Stomach (tissue), 9 donors: Measurements from ENCODE around the gene TENM3. TPM values are rescaled to one million over a fixed set of nuclear protein-coding genes. Genes with fewer than 3 reads are reported as not detected.
A peak's percentile ranks its signal among the peaks of the same experiment; 100 is the strongest.

Experiments used
- DNase-seq, 2 donors: peaks; one replicate each; pipeline versions ENCODE4 v3.0.0 to v3.0.0-alpha.2; 2013 to 2019
- H3K27ac ChIP-seq, 5 donors: fragments of 200-600 bp in 4 of 5; sonication (generic) in 4 of 5; one replicate each; pipeline ENCODE4 v1.5.1; 2013 to 2019; ENCODE audit warnings: mild to moderate bottlenecking in 1 of 5, moderate library complexity in 1 of 5
- H3K27me3 ChIP-seq, 3 donors: fragments of 200-600 bp; sonication (generic); one replicate each; pipeline ENCODE4 v1.5.1; 2017 to 2019; ENCODE audit warnings: mixed run types in 1 of 3
- H3K36me3 ChIP-seq, 4 donors: fragments of 200-600 bp; sonication (generic); 1 replicate in 3 of 4; 2 replicates in 1 of 4; pipeline ENCODE4 v1.5.1; 2016 to 2019
- H3K4me1 ChIP-seq, 4 donors: fragments of 200-600 bp; sonication (generic); one replicate each; pipeline ENCODE4 v1.5.1; 2016 to 2019
- H3K4me3 ChIP-seq, 4 donors: fragments of 200-600 bp; sonication (generic) in 3 of 4; one replicate each; pipeline ENCODE4 v1.5.1; 2016 to 2019; ENCODE audit warnings: mild to moderate bottlenecking in 1 of 4
- H3K9me3 ChIP-seq, 4 donors: fragments of 200-600 bp; sonication (generic); one replicate each; pipeline ENCODE4 v1.5.1; 2016 to 2019
- CTCF ChIP-seq, 7 experiments: fragments of 450-650 bp in 4 of 7; fragments of 200-600 bp in 3 of 7; sonication (generic) in 3 of 7; IDR thresholded peaks; one replicate each; pipeline ENCODE4 v1.5.1; 2016 to 2019; ENCODE audit warnings: antibody characterized with exemption in 7 of 7, control low read depth in 2 of 7, mild to moderate bottlenecking in 1 of 7
- EP300 ChIP-seq: sonication (generic); formaldehyde crosslinking; IDR thresholded peaks from one replicate; pipeline ENCODE4 v1.6.1; 2017; ENCODE audit warnings: antibody characterized with exemption
- POLR2A ChIP-seq, 4 donors: fragments of 450-650 bp; IDR thresholded peaks; one replicate each; pipeline ENCODE4 v1.6.1; 2016; ENCODE audit warnings: antibody characterized with exemption in 4 of 4, control low read depth in 2 of 4, mild to moderate bottlenecking in 1 of 4, moderate library complexity in 1 of 4
- POLR2AphosphoS5 ChIP-seq, 3 donors: sonication (generic); formaldehyde crosslinking; IDR thresholded peaks; one replicate each; pipeline ENCODE4 v1.6.1; 2016; ENCODE audit warnings: antibody characterized with exemption in 3 of 3
- WGBS, 5 donors: extraction: QIAGEN DNeasy Blood & Tissue Kit in 3 of 5; methylation state at CpG; one replicate each; pipeline versions ENCODE4 v1.1.5 to v1.1.7; 2013 to 2018; 5-methylcytosine and 5-hydroxymethylcytosine counted together
- intact Hi-C: fragments of 100-400 bp; cut with DNase I; formaldehyde crosslinking; loops from one replicate; pipeline ENCODE4 v1.15.1; 2023; ENCODE audit warnings: low total_unique reads
- polyA plus RNA-seq, 3 donors: library from polyadenylated mRNA; stranded (reverse); fragments of 200-250 nt; gene quantifications; one replicate each; pipeline ENCODE4 v1.2.3, GENCODE V29; 2013
- total RNA-seq, 5 donors: library from RNA; depleted of rRNA; stranded (reverse); fragments of >200 nt; gene quantifications; one replicate each; pipeline versions ENCODE4 v1.1.0 to v1.2.3, GENCODE V29; 2014 to 2016
- donor health status: healthy with polysubstance abuse.
- donor health status: Bipolar disorder and iron deficiency.
- donor health status: healthy.

TENM3 gene
- total and polyA plus RNA-seq, 8 donors: under 0.01 to 8.3 (median 0.44) TPM

- Histone ChIP-seq H3K4me1 (peaks cover 0 to 13% (median 3%) of the 10 kb centered on the region in 4 donors), H3K4me3 (no peak overlapping the region), H3K27ac (no peak overlapping the region), H3K27me3 (no peaks in the 10 kb centered on the region), H3K36me3 (no peaks in the 10 kb centered on the region), H3K9me3 (no peaks in the 10 kb centered on the region)
- 68 to 80% (median 74%) methylated on average over 8 of the region's 8 CpGs for WGBS, 5 donors
- TF ChIP-seq EP300 (no peak), POLR2AphosphoS5 (IDR thresholded peaks at IDR 0.05) (no peak), CTCF (IDR thresholded peaks at IDR 0.05) (no peak), POLR2A (IDR thresholded peaks at IDR 0.05) (no peak)
- DNase-seq: no peak
- intact Hi-C loops: no loop called here
Measured at GRCh38 chr4:182528819-182529218, 285.6 kb downstream of the TENM3 start.

- H3K27ac ChIP-seq: no peak overlapping the region
- 78 to 89% (median 82%) methylated on average over 8 of the region's 8 CpGs for WGBS, 5 donors
- intact Hi-C loops: no loop called here
Measured at GRCh38 chr4:182530451-182530850, 287.2 kb downstream of the TENM3 start.

GRCh38 chr4:182531555-182532162 lies 288.5 kb downstream of the TENM3 start:
- WGBS, 5 donors: 58 to 72% (median 69%) methylated on average over 8 of the region's 8 CpGs
- no peaks in the 10 kb centered on the region for H3K9me3 ChIP-seq
- H3K4me3 ChIP-seq: no peak overlapping the region
- H3K27me3 ChIP-seq: no peaks in the 10 kb centered on the region
- TF ChIP-seq POLR2A (IDR thresholded peaks at IDR 0.05) (no peak), POLR2AphosphoS5 (IDR thresholded peaks at IDR 0.05) (no peak), EP300 (no peak), CTCF (IDR thresholded peaks at IDR 0.05) (no peak)
- peak in 1 of 2 donors; percentile 43 for DNase-seq
- H3K36me3 ChIP-seq: no peaks in the 10 kb centered on the region
- H3K27ac ChIP-seq: no peak overlapping the region
- intact Hi-C loops: no loop called here
- peaks cover 0 to 13% (median 3%) of the 10 kb centered on the region in 4 donors for H3K4me1 ChIP-seq

More at GRCh38 chr4:182530451-182530850, 287.2 kb downstream of the TENM3 start:
- no peaks in the 10 kb centered on the region for H3K9me3 ChIP-seq
- H3K4me1 ChIP-seq: peaks cover 0 to 13% (median 3%) of the 10 kb centered on the region in 4 donors
- no peaks in the 10 kb centered on the region for H3K36me3 ChIP-seq
- TF ChIP-seq POLR2A (IDR thresholded peaks at IDR 0.05) (no peak), EP300 (no peak), POLR2AphosphoS5 (IDR thresholded peaks at IDR 0.05) (no peak), CTCF (IDR thresholded peaks at IDR 0.05) (no peak)
- DNase-seq: no peak
- H3K27me3 ChIP-seq: no peaks in the 10 kb centered on the region
- no peak overlapping the region for H3K4me3 ChIP-seq

GRCh38 chr4:182532441-182532840 lies 289.2 kb downstream of the TENM3 start:
- TF ChIP-seq CTCF (IDR thresholded peaks at IDR 0.05) (no peak), POLR2A (IDR thresholded peaks at IDR 0.05) (no peak), POLR2AphosphoS5 (IDR thresholded peaks at IDR 0.05) (no peak), EP300 (no peak)
- Histone ChIP-seq H3K27me3 (no peaks in the 10 kb centered on the region), H3K4me1 (peaks cover 0 to 18% (median 3%) of the 10 kb centered on the region in 4 donors), H3K36me3 (no peaks in the 10 kb centered on the region), H3K27ac (no peak overlapping the region), H3K4me3 (no peak overlapping the region), H3K9me3 (no peaks in the 10 kb centered on the region)
- intact Hi-C loops: no loop called here
- DNase-seq: no peak
- WGBS, 5 donors: 58 to 77% (median 61%) methylated on average over 2 of the region's 2 CpGs
